ENCODE measurements around the gene FASLG. TPM values are rescaled to one million over a fixed set of nuclear protein-coding genes. Genes with fewer than 3 reads are reported as not detected.
"Not testable (repeated sequence)": the region's sequence is repeated elsewhere in the genome, so short reads cannot be mapped to it uniquely, and the experiment has no call there.

FASLG gene
- total and polyA plus RNA-seq, 12 donors = 0.11 to 0.45 (median 0.23) TPM; not detected in 5

DNA sequence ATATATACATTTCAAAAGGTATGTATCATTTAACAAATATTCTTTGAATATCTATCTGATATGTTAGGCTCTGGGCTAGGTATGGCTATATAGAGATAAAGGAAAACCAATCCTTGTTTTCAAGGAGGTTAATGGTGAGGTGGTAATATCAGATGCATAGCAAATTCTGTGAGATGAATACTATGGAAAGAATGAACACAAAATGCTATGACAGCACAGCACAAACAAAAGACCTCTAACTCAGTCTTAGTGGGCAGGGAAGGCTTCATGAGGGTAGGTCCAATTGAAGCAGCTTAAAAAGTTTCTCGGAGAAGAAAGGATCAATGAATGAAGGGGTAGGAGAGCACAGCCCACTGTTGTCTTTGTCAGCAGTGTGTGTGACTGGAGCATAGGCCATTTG, 27.2 kb downstream of the FASLG start:
- H3K4me3 ChIP-seq = no peak overlapping the region
- H3K27me3 ChIP-seq = no peaks in the 10 kb centered on the region
- intact Hi-C loops (cut with DNase I) = no loop called here
- TF ChIP-seq, protein P1, sequence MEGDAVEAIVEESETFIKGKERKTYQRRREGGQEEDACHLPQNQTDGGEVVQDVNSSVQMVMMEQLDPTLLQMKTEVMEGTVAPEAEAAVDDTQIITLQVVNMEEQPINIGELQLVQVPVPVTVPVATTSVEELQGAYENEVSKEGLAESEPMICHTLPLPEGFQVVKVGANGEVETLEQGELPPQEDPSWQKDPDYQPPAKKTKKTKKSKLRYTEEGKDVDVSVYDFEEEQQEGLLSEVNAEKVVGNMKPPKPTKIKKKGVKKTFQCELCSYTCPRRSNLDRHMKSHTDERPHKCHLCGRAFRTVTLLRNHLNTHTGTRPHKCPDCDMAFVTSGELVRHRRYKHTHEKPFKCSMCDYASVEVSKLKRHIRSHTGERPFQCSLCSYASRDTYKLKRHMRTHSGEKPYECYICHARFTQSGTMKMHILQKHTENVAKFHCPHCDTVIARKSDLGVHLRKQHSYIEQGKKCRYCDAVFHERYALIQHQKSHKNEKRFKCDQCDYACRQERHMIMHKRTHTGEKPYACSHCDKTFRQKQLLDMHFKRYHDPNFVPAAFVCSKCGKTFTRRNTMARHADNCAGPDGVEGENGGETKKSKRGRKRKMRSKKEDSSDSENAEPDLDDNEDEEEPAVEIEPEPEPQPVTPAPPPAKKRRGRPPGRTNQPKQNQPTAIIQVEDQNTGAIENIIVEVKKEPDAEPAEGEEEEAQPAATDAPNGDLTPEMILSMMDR (IDR thresholded peaks at IDR 0.05) = no peak
- no peak for TF ChIP-seq POLR2A (IDR thresholded peaks at IDR 0.05)
- no peak overlapping the region for H3K27ac ChIP-seq
- no peak for DNase-seq
- WGBS, 4 donors = 86 to 97% (median 91%) methylated on average over 1 of the region's 1 CpG
- no peaks in the 10 kb centered on the region for H3K36me3 ChIP-seq (replicated peaks in 1 of 2)
- H3K9me3 ChIP-seq (replicated peaks in 1 of 3) = no peaks in the 10 kb centered on the region
- no peaks in the 10 kb centered on the region for H3K4me1 ChIP-seq (replicated peaks in 1 of 2)

DNA sequence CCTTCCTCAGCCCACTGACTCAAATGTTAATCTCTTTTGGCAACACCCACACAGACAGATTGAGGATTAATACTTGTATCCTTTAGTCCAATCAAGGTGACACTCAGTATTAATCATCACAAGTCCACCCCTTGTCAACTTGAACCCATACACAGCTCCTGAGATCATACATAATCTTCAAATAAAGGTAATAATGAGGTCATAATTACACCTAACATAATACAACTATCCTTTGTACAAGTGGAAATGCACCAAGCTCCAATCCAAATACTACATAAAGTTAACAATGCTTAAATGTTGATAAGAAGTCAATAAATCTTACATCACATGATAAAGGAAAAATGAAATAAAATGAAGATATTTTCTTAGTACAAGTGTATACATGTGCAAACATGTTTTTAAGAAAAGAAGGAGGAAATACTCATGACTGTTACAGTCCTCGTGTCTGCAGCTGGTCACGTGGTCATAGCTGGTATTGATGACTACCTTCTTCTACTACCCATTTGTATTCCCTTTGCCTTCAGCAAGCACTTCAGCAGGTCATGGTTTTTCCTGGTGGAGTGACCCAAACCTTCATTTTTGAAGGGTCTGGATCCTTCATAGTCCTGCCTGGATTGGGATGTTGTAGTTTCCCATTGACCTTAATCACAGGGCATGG, 29.7 kb downstream of the FASLG start:
- H3K9me3 ChIP-seq (replicated peaks in 1 of 3); DNase-seq; H3K27me3 ChIP-seq; H3K4me3 ChIP-seq; H3K27ac ChIP-seq; H3K4me1 ChIP-seq (replicated peaks in 1 of 2); H3K36me3 ChIP-seq (replicated peaks in 1 of 2); intact Hi-C loops (cut with DNase I): not testable (repeated sequence)
- 74 to 90% (median 82%) methylated on average over 2 of the region's 2 CpGs for WGBS, 4 donors

DNA sequence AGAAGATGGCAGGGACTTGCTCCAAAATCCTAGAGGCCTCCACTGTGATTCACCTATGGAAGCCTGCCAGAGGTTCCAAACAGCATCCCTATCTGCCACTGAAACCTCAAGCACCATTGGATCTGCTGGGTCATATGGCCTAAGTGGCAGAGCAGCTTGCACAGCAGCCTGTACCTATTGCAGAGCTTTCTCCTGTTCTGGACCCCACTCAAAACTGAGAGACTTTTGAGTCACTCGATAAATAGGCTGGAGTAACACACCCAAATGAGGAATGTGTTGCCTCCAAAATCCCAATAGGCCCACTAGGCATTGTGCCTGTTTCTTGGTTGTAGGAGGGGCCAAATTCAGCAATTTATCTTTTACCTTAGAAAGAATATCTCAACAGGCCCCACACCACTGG, 32.0 kb downstream of the FASLG start:
- intact Hi-C loops (cut with DNase I); H3K36me3 ChIP-seq (replicated peaks in 1 of 2); DNase-seq; H3K4me3 ChIP-seq; H3K4me1 ChIP-seq (replicated peaks in 1 of 2); H3K27me3 ChIP-seq; H3K27ac ChIP-seq; H3K9me3 ChIP-seq (replicated peaks in 1 of 3): not testable (repeated sequence)
- 75 to 89% (median 84%) methylated on average over 1 of the region's 1 CpG for WGBS, 4 donors

DNA sequence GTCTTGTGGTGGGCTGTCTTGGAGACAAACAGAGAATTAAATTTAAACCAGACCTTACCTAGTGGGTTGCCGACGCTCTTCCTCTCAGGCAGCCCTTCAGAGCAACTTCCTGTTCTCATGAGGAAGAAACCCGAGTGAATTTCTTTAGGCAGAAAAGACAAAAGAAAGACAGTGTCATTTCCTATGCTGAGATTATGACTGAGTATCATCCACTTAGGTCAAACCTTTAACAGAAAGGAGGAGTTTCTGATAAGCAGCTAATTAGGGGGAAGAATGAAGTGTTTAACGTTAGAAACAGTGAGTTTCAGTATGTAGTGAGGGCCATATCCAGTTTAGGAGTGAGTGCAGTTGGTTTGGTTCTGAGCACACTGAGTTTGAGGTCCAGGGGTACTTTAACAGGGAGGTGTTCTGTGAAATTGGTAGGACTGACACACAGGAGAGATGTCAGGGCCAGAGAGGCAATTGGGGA, 38.7 kb downstream of the FASLG start:
- 51 to 60% (median 59%) methylated on average over 4 of the region's 4 CpGs for WGBS, 4 donors
- Histone ChIP-seq H3K27ac (no peak overlapping the region), H3K4me1 (replicated peaks in 1 of 2) (no peaks in the 10 kb centered on the region), H3K27me3 (no peaks in the 10 kb centered on the region), H3K36me3 (replicated peaks in 1 of 2) (no peaks in the 10 kb centered on the region), H3K4me3 (no peak overlapping the region), H3K9me3 (replicated peaks in 1 of 3) (no peaks in the 10 kb centered on the region)
- intact Hi-C loops (cut with DNase I) = no loop called here
- TF ChIP-seq POLR2A (IDR thresholded peaks at IDR 0.05) = no peak
- TF ChIP-seq, protein P1 (IDR thresholded peaks at IDR 0.05) = no peak
- no peak for DNase-seq

DNA sequence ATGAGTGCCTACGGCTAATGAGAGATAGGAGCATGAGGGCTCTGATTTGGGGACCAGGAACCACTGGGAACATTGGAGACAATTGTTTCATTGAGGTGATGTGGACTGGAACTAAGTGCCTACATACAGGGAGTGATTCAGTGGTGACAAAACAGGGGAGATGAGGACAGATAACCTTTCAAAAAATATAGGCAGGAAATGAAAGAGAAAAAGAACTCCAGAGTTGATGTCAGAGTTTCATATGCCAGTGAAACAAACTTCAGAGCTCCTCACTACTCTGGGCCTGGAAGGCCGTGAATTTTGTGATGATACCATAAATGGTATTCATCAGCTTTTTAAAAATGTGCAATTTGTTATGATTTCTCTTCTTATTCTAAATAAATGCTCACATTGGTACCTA, 39.3 kb downstream of the FASLG start:
- intact Hi-C loops (cut with DNase I) = no loop called here
- TF ChIP-seq, protein P1 (IDR thresholded peaks at IDR 0.05) = no peak
- TF ChIP-seq POLR2A (IDR thresholded peaks at IDR 0.05) = no peak
- H3K36me3 ChIP-seq (replicated peaks in 1 of 2) = no peaks in the 10 kb centered on the region
- no peak overlapping the region for H3K27ac ChIP-seq
- no peaks in the 10 kb centered on the region for H3K27me3 ChIP-seq
- no peak for DNase-seq
- no peaks in the 10 kb centered on the region for H3K4me1 ChIP-seq (replicated peaks in 1 of 2)
- no peak overlapping the region for H3K4me3 ChIP-seq
- WGBS, 4 donors = 86 to 94% (median 90%) methylated on average over 2 of the region's 2 CpGs
- H3K9me3 ChIP-seq (replicated peaks in 1 of 3) = no peaks in the 10 kb centered on the region
